ENCODE results near the gene GSK3A.
"Not testable (repeated sequence)": the region's sequence is repeated elsewhere in the genome, so short reads cannot be mapped to it uniquely, and the experiment has no call there.

The GSK3A gene

GRCh38 chr19:42268704-42269477 is 26.5 kb upstream of the GSK3A start, which contains the start of gene CIC:
Gene CIC, plus strand, starts transcription at chr19:42269252. Its CDS starts 2,532 bp downstream, at chr19:42271784.
- Histone ChIP-seq H3K4me1 (ENCODE audit: low read depth, poor library complexity, severe bottlenecking) (peaks cover 15% of the 10 kb centered on the region), H3K79me2 (ENCODE audit: insufficient read depth, low read depth) (peaks cover 30% of the 10 kb centered on the region; the same call in 1 of the 2 replicates), H2AFZ (ENCODE audit: low read depth) (peak within 1 kb of the TSS; percentile 82), H3K27ac (peak within 1 kb of the TSS; percentile 89), H3K4me2 (peak within 1 kb of the TSS; percentile 79), H3K36me3 (ENCODE audit: insufficient read depth) (no peaks in the 10 kb centered on the region), H3K4me3 (IDR thresholded peaks at IDR 0.05; ENCODE audit: insufficient read depth, low read depth, low read length) (peak within 1 kb of the TSS; percentile 49), H4K20me1 (ENCODE audit: insufficient read depth) (no peaks in the 10 kb centered on the region), H3K27me3 (ENCODE audit: insufficient read depth, low read depth) (no peaks in the 10 kb centered on the region), H3K9ac (peak within 1 kb of the TSS; percentile 96)
- no peak for TF ChIP-seq CTCF (conservative IDR thresholded peaks at IDR 0.05; ENCODE audit: low read depth, low read length)

GRCh38 chr19:42268142-42268703 is 25.8 kb upstream of the GSK3A start:
- peaks cover 15% of the 10 kb centered on the region for H3K4me1 ChIP-seq (ENCODE audit: low read depth, poor library complexity, severe bottlenecking)
- H4K20me1 ChIP-seq (ENCODE audit: insufficient read depth), result no peaks in the 10 kb centered on the region
- H3K4me3 ChIP-seq (IDR thresholded peaks at IDR 0.05; ENCODE audit: insufficient read depth, low read depth, low read length), result peak overlapping the region; percentile 49
- H2AFZ ChIP-seq (ENCODE audit: low read depth), result peak overlapping the region; percentile 82
- no peak for TF ChIP-seq CTCF (conservative IDR thresholded peaks at IDR 0.05; ENCODE audit: low read depth, low read length)
- peaks cover 24% of the 10 kb centered on the region; the same call in 1 of the 2 replicates for H3K79me2 ChIP-seq (ENCODE audit: insufficient read depth, low read depth)
- H3K36me3 ChIP-seq (ENCODE audit: insufficient read depth), result no peaks in the 10 kb centered on the region
- H3K27me3 ChIP-seq (ENCODE audit: insufficient read depth, low read depth), result no peaks in the 10 kb centered on the region
- peak overlapping the region; percentile 96 for H3K9ac ChIP-seq
- peak overlapping the region; percentile 89 for H3K27ac ChIP-seq
- peak overlapping the region; percentile 79 for H3K4me2 ChIP-seq

- Histone ChIP-seq H3K4me3 (IDR thresholded peaks at IDR 0.05; ENCODE audit: insufficient read depth, low read depth, low read length) (peak overlapping the region; percentile 49), H3K9ac (peak overlapping the region; percentile 96), H3K79me2 (ENCODE audit: insufficient read depth, low read depth) (peaks cover 22% of the 10 kb centered on the region; the same call in 1 of the 2 replicates), H3K4me1 (ENCODE audit: low read depth, poor library complexity, severe bottlenecking) (peaks cover 15% of the 10 kb centered on the region), H3K36me3 (ENCODE audit: insufficient read depth) (no peaks in the 10 kb centered on the region), H4K20me1 (ENCODE audit: insufficient read depth) (no peaks in the 10 kb centered on the region), H3K27me3 (ENCODE audit: insufficient read depth, low read depth) (no peaks in the 10 kb centered on the region), H2AFZ (ENCODE audit: low read depth) (peak overlapping the region; percentile 82), H3K27ac (peak overlapping the region; percentile 35; the same call in 1 of the 2 replicates), H3K4me2 (peak overlapping the region; percentile 79)
- TF ChIP-seq CTCF (conservative IDR thresholded peaks at IDR 0.05; ENCODE audit: low read depth, low read length), result no peak
Observed at GRCh38 chr19:42267644-42268141, 25.3 kb upstream of the GSK3A start.

GRCh38 chr19:42266928-42267603 is 24.7 kb upstream of the GSK3A start:
- not testable (repeated sequence) for H3K27me3 ChIP-seq (ENCODE audit: insufficient read depth, low read depth); H4K20me1 ChIP-seq (ENCODE audit: insufficient read depth); H3K27ac ChIP-seq; H3K36me3 ChIP-seq (ENCODE audit: insufficient read depth); H3K9ac ChIP-seq
- Histone ChIP-seq H3K4me3 (IDR thresholded peaks at IDR 0.05; ENCODE audit: insufficient read depth, low read depth, low read length) (peak overlapping the region; percentile 49), H3K79me2 (ENCODE audit: insufficient read depth, low read depth) (peaks cover 22% of the 10 kb centered on the region; the same call in 1 of the 2 replicates), H3K4me1 (ENCODE audit: low read depth, poor library complexity, severe bottlenecking) (peaks cover 15% of the 10 kb centered on the region), H2AFZ (ENCODE audit: low read depth) (peak overlapping the region; percentile 82), H3K4me2 (peak overlapping the region; percentile 79)

GRCh38 chr19:42266105-42266504 is 23.7 kb upstream of the GSK3A start:
- H3K27ac ChIP-seq; H4K20me1 ChIP-seq (ENCODE audit: insufficient read depth); H2AFZ ChIP-seq (ENCODE audit: low read depth): not testable (repeated sequence)

More at GRCh38 chr19:42266105-42266504, 23.7 kb upstream of the GSK3A start:
- not testable (repeated sequence) for H3K9ac ChIP-seq; H3K4me3 ChIP-seq (IDR thresholded peaks at IDR 0.05; ENCODE audit: insufficient read depth, low read depth, low read length); H3K4me1 ChIP-seq (ENCODE audit: low read depth, poor library complexity, severe bottlenecking); H3K36me3 ChIP-seq (ENCODE audit: insufficient read depth); H3K4me2 ChIP-seq; H3K27me3 ChIP-seq (ENCODE audit: insufficient read depth, low read depth)
- H3K79me2 ChIP-seq (ENCODE audit: insufficient read depth, low read depth), result peaks cover 15% of the 10 kb centered on the region; the same call in 1 of the 2 replicates
